Neutrophil (primary cell): Measurements from ENCODE around the gene TMEM131.
"Not testable (repeated sequence)": the region's sequence is repeated elsewhere in the genome, so short reads cannot be mapped to it uniquely, and the experiment has no call there.

Experiments used
- H3K27ac ChIP-seq: fragments of 200-600 bp; sonication (generic); 2 replicates; pipeline ENCODE4 v1.5.1; 2016; ENCODE audit warnings: mild to moderate bottlenecking, moderate library complexity
- H3K27me3 ChIP-seq: fragments of 200-600 bp; sonication (generic); 2 replicates; pipeline ENCODE4 v1.6.0; 2016; ENCODE audit warnings: mild to moderate bottlenecking
- H3K36me3 ChIP-seq: fragments of 200-600 bp; sonication (generic); 2 replicates; pipeline ENCODE4 v1.5.1; 2017
- H3K4me1 ChIP-seq, 2 experiments: fragments of 200-600 bp in 1 of 2; sonication (generic) in 1 of 2; 1 replicate in 1 of 2; 2 replicates in 1 of 2; pipeline versions ENCODE4 v1.5.1 to v1.6.1; 2013 to 2016; ENCODE audit warnings: low read depth in 1 of 2, low read length in 1 of 2, mild to moderate bottlenecking in 1 of 2, moderate library complexity in 1 of 2; ENCODE audit not compliant: control insufficient read depth in 1 of 2, insufficient read depth in 1 of 2
- H3K4me3 ChIP-seq, 2 experiments: fragments of 200-600 bp in 1 of 2; sonication (generic) in 1 of 2; 1 replicate in 1 of 2; 2 replicates in 1 of 2; pipeline ENCODE4 v1.5.1; 2013 to 2016; ENCODE audit warnings: low read depth in 1 of 2, low read length in 1 of 2, mild to moderate bottlenecking in 1 of 2, moderate library complexity in 1 of 2
- H3K9me3 ChIP-seq: fragments of 200-600 bp; sonication (generic); 2 replicates; pipeline ENCODE4 v1.5.1; 2016
- TF ChIP-seq, protein P1 (sequence below): fragments of 200-600 bp; sonication (generic); IDR thresholded peaks from 2 replicates; pipeline ENCODE4 v1.5.1; 2016; ENCODE audit warnings: antibody characterized with exemption

The TMEM131 gene

DNA sequence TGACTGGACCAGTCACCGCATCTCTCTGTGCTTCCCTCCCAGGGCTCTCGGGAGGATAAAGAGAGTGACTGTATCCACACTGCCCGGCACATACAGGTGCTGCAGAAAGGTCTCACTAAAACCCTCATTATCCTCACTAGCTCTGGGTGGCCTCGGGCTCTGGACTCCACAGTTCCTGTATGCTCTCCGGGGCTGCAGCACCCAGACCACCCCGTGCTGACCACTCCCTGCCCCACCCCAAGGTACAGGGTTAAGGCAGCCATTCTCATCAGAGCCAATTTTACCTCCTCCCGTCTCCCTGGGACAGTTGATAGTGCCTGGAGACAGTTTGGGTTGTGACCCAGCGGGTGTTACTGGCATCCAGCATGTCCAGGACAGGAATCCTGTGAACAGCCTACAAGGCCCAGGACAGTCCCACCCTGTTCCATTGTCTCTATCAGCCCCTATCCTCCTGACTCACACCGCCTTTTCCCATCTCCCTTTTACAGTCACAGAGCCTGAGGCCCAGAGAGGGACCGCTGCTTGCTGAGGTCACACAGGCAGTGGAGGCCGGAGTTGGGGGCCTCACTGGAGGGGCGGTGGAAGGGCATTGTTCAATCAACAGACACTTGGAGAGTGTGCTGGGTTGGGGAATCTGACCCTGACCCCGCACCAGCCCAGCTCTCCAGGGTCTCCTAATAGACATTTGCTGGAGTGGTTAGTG, 280.6 kb downstream of the TMEM131 start:
- no peaks in the 10 kb centered on the region for H3K36me3 ChIP-seq
- H3K27me3 ChIP-seq, result no peaks in the 10 kb centered on the region
- no peak overlapping the region for H3K27ac ChIP-seq
- TF ChIP-seq, protein P1, sequence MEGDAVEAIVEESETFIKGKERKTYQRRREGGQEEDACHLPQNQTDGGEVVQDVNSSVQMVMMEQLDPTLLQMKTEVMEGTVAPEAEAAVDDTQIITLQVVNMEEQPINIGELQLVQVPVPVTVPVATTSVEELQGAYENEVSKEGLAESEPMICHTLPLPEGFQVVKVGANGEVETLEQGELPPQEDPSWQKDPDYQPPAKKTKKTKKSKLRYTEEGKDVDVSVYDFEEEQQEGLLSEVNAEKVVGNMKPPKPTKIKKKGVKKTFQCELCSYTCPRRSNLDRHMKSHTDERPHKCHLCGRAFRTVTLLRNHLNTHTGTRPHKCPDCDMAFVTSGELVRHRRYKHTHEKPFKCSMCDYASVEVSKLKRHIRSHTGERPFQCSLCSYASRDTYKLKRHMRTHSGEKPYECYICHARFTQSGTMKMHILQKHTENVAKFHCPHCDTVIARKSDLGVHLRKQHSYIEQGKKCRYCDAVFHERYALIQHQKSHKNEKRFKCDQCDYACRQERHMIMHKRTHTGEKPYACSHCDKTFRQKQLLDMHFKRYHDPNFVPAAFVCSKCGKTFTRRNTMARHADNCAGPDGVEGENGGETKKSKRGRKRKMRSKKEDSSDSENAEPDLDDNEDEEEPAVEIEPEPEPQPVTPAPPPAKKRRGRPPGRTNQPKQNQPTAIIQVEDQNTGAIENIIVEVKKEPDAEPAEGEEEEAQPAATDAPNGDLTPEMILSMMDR, result no peak
- H3K9me3 ChIP-seq, result no peaks in the 10 kb centered on the region
- no peak overlapping the region for H3K4me3 ChIP-seq
- H3K4me1 ChIP-seq, result peaks cover 19 to 22% of the 10 kb centered on the region in 2 experiments

DNA sequence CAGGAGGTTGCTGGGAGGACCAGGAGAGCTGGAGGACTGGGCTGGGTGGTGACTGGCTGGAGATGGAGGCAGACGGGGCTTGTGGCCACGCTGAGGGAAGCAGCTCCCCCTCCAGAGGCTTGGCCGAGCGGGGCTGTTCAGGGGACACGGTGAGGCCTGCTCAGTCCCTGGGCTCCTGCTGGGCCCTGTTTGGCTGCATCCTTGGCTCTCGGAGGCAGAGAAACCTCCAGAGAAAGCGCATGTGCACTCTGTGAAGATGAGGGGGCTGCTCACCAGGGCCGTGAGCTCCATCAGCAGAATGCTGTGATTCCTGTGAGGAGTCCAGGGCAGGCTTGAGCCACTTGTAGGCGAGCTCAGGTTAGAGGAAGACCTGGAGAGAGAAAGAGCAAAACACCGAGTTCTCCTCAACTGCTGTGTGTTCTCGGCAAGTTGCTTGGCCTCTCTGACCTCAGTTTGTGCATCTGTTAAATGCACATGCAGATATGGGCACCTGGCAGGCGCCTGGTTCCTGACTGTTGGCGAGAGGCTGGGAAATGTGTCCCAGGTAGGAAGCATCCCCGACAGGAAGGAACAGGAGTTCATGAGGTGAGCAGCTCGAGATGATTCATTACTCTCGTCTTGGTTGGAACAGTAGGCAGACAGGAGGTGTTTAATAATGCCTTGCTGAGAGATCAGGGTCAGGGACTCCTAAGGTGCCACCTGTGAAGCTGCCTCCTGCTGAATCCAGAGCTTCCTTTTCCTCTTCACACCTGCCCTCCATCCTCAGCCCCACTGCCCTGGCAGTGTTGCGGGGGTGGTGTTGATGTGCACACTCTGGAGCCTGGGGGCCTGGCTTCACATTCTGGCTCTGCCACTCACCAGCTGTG, 281.4 kb downstream of the TMEM131 start:
- TF ChIP-seq, protein P1, result no peak
- H3K27ac ChIP-seq, result no peak overlapping the region
- H3K9me3 ChIP-seq, result no peaks in the 10 kb centered on the region
- H3K4me3 ChIP-seq, result no peak overlapping the region
- H3K36me3 ChIP-seq, result no peaks in the 10 kb centered on the region
- peaks cover 14 to 17% of the 10 kb centered on the region in 2 experiments for H3K4me1 ChIP-seq
- no peaks in the 10 kb centered on the region for H3K27me3 ChIP-seq

DNA sequence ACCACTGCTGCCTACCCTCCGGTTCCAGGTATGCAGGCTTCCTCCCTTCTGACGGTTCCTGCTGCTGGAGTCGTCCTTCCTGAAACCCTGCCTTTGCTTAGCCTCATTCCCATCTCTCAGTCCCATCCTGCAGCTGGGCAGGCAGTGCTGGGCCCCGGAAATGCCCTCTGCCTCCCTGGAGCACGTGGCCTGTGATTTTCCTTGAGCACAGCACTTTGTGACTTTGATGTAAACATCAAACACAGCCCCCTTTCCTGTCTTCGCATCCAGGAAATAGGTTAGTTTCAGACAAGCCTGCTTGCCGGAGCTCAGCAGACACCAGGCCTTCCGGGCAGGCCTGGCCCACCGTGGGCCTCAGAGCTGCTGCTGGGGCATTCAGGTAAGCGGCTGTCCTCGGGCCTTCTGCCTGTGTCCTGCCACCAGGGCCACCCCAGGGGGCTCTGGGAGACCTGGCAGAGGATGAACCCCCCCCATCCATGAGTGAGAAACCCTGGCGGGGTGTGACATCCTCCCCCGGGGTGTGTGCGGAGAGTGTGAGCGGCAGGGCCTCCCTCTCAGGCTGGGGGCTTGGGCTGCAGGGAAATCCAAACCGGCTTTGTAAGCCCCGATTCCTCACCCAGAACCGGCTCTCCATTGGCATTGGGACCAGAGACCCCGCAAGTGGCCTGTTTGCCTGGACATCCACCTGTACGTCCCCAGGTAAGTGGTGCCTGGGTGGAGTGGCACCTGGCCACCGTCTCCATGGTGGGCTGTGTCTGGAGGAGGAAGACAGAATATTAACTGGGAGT, 282.3 kb downstream of the TMEM131 start, which contains the start of gene ZAP70:
Gene ZAP70, plus strand, starts transcription at position 281 of the 788 bp plus-strand sequence. CDS start 10,461 bp downstream, outside the sequence.
- no peaks in the 10 kb centered on the region for H3K27me3 ChIP-seq
- TF ChIP-seq, protein P1, result no peak
- no peaks in the 10 kb centered on the region for H3K9me3 ChIP-seq
- no peak within 1 kb of the TSS for H3K27ac ChIP-seq
- no peak within 1 kb of the TSS for H3K4me3 ChIP-seq
- H3K36me3 ChIP-seq, result no peaks in the 10 kb centered on the region
- H3K4me1 ChIP-seq, result peaks cover 6 to 8% of the 10 kb centered on the region in 2 experiments

DNA sequence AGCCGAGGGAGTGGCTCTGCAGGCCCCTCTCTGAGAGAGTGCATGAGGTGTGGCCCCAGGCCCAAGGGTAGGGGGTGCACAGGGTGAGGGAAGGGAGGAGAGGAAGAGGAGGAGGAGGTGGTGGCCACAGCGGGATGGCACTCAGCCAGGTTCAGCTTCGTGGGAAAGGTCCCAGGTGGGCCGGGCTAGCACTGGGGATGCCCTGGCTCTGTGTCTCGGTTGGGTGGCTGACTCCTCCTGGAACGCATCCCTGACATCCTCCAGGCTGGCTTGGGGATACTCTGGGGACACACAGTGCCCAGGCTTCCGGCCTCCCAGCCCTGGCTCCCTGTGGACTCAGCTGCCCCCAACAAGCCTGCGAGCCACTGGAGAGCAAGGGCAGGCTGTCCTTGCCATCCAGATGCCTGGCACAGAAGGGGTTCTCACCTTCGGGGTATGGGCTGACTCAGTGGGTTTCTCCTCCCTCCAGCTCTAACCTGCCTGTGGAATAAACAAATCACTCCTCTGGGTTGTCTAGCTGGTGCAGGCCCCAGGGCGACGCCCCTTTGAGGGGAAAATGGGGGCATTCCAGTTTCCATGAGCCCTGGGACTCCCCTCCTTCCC, 283.0 kb downstream of the TMEM131 start:
- Histone ChIP-seq H3K4me1 (peaks cover 0 to 1% of the 10 kb centered on the region in 2 experiments), H3K9me3 (no peaks in the 10 kb centered on the region), H3K27ac (no peak overlapping the region), H3K4me3 (no peak overlapping the region), H3K36me3 (no peaks in the 10 kb centered on the region), H3K27me3 (no peaks in the 10 kb centered on the region)
- TF ChIP-seq, protein P1, result no peak

DNA sequence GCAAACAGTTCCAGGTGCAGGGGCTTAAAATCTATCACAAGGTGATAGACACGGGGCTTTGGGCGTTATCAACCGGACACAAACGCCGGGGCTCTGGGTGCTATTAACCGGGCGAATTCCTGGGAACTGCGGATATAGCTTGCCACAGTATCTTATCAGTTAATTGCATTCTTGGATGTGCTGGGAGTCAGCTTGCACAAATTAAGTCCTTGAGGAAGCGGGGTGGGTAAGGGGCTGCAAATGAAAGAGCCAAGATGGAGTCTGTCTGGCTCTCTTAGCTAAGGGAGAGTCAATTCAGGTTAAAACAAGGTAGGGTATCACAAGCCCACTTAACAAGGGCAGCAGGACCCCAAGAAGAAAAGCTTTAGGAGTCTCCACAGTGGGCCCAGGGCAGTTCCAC, 283.6 kb downstream of the TMEM131 start:
- H3K9me3 ChIP-seq, H3K4me3 ChIP-seq, H3K27me3 ChIP-seq, H3K36me3 ChIP-seq, H3K4me1 ChIP-seq, H3K27ac ChIP-seq: not testable (repeated sequence)
